GM19455 (cell line): Measurements from ENCODE around the gene IL1RAP.

Source experiments
- ATAC-seq: cut with Tn5 transposase; IDR thresholded peaks from one replicate; pipeline ENCODE4 v1.9.1; 2021; ENCODE audit not compliant: unreplicated experiment

IL1RAP gene

GRCh38 chr3:190607021-190607420, 93.1 kb downstream of the IL1RAP start:
- ATAC-seq: no peak

DNA sequence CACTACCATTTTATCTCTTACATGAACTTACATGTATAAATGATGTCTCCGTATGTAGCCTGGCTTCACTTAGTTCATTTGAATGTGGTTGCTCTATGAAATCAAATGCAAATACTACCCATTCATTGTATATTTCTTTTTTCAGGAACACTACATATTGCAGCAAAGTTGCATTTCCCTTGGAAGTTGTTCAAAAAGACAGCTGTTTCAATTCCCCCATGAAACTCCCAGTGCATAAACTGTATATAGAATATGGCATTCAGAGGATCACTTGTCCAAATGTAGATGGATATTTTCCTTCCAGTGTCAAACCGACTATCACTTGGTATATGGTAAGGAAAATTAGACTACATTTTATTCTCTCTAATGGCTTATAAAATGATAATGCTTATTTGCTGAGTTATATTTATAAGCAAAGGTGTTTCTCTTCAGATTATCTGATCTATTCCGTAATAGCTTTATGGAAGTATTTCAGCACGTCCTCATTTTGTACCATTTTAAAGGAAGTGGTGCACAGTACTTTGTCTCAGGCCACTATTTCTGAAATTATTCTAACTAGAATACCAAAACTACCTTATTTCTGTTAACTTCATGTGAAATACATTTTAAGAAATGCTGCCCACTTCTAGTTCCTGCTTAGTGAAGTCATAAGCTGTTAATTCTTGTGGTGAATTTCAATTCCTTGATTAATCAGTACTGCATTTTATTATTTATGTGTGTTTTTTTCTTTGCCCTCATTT, 95.1 kb downstream of the IL1RAP start:
- ATAC-seq: no peak

DNA sequence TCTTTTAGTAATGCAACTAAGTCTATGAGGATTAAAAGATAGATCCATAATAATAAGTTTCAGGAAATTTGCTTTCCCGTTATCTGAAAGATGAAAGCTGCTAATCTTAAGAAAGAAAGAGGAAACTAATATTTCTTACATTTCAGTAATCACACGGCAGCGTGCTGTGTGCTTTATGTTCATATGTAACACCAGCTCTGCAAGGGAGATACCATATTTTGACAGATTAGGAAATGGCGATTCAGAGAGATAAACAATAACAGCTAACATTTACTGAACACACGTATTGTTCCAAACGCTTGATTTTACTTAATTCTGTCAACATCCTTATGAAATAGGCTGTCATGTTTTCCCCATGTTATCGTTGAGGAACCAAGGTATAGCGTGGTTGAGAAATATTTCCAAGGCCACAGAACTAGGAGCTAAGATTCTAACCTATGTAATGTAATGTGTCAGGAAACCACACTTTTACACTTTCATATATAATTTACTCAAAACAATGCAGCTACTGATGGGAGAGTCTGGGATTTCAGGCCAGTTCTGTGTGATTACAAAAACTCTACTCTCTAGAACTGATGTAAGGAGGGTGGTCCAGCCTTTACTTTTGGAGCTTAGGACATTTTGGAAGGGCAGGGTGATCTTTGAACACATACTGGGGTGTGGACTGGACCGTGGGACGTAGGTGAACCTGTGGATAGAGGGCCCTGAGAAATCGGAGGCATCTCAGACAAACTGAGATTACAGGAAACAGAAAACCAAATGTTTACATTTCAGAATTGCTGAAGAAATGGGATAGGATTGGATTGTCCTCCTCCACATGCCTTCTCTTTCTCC, 100.6 kb downstream of the IL1RAP start:
- no peak for ATAC-seq

GRCh38 chr3:190615060-190615384, 101.1 kb downstream of the IL1RAP start:
- no peak for ATAC-seq

DNA sequence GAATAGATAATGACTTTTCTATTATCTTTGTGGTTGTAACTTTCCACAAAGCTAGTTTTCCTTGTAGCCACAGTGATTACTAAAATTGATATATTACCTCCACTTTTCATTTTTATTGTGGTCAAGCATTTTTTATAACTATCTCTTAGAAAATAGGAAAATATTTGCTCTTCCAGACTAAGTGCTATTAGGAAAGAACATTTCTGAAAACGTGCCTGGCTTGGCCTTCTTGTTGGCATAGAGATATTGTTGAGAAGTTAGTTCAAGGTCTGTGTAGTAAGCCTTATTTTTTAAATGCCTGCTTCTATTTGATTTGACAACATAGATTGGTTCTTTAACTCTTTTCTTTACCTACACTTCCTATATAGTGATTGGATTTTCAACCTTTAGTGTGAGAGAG, 101.7 kb downstream of the IL1RAP start:
- ATAC-seq: no peak

- no peak for ATAC-seq
These were observed 102.8 kb downstream of the IL1RAP start for GRCh38 chr3:190616637-190617036.

GRCh38 chr3:190617185-190617584, 103.3 kb downstream of the IL1RAP start:
- ATAC-seq: no peak

DNA sequence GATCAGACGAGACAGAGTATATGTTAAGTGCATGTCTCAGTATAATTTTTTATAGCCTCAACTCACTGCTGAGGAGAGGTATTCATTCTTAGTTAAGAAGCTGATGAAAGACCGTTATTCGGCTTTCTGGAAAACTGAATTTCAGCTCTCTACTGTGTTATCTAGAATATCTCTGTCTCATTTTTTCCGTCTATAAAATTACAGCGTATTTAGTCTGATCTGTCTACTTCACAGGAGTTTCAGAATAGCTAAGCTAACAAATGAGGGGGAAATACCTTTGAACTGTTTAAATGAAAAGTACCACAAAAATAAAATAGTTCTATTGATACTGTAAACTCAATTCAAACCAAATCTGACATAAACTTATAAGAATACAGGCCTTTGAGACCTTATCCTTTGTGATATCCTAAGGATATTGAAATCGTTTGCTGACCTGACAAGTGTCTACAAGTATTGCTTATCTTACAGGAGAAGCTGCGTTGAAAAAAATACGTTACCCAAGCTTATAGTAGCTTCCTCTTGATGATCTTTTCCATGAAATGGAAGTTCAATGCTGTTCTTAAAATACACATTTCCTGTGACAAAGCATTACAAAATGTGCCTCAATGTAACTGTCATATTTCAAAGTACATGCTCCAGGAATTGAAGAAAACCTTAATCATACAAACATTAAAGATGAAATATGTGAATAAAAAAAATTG, 104.6 kb downstream of the IL1RAP start:
- no peak for ATAC-seq

GRCh38 chr3:190619353-190619752, 105.5 kb downstream of the IL1RAP start:
- no peak for ATAC-seq

GRCh38 chr3:190619761-190620160, 105.9 kb downstream of the IL1RAP start:
- no peak for ATAC-seq

DNA sequence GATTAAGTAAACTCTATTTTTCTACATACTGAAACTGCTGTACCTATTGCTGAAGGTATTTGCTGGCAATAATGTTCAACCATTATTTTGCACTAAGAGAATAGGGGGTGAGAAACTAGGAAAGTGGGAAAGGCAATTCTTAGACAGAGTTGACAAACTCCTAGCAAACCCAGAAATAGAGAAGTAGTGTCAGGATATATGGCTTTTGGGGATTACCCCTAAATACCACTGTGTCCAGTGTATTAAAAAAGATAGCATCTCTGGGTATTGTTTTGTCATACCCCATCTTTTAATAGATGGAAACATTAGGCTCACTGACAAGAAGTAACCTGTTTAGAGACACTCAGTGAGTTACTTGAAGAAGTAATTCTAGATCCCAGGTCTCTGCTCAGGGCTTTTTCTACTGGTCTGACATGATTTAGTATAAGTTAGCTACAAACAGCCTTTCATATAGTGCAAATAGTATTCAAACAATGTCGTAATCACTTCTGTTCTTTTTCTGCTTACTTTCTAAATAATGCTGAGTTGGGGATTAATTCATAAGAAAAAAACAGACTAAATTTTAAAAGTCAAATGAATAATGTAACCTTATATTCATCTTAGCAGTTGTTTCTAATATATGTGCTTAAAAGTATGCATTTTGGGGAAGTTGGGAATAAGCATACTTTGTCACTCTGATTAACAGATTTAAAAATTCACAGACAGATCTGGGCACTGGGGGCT, 107.2 kb downstream of the IL1RAP start:
- ATAC-seq: no peak

GRCh38 chr3:190621927-190622326, 108.0 kb downstream of the IL1RAP start:
- ATAC-seq: no peak

DNA sequence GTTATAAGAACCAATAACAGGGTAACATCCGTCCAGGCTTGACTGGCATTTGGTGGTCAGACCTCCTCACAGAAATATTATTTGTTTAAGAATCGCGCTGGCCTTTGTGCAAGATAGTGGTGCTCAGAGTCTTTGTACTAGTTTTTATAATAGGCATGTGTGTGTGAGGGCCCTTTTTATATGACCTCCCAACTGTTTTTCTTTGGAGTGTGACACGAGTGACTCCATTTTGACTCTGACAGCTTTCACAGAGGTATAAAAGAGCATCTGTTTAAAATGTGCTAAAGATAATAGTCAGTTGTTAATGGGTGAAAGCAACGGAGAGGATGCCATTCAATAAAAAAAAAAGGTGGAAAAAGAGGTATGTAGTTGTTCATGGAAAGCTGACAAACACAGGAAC, 110.4 kb downstream of the IL1RAP start:
- ATAC-seq: no peak

- no peak for ATAC-seq
These were observed 113.2 kb downstream of the IL1RAP start for GRCh38 chr3:190626951-190627620.

GRCh38 chr3:190629088-190629487, 115.2 kb downstream of the IL1RAP start:
- ATAC-seq: no peak

DNA sequence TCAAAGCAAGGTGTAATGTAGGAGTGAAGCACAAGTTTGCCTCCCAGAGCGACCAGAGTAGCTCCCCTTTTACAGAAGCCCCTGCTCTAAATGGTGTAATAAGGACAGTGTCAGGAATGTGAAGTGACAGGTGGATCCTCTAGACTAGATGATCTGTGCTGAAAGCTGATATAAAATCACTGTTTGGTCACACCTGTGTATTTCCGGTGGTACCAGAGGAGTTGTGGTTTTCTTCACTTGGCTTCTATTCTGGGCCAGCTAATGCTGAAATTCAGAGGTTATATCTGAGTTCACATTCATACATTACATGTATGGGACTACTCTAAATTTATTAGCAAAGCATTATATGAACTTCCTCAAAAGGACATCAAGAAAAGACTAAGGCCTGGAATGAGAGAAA, 117.4 kb downstream of the IL1RAP start:
- no peak for ATAC-seq

GRCh38 chr3:190641564-190641963, 127.7 kb downstream of the IL1RAP start:
- no peak for ATAC-seq

- no peak for ATAC-seq
These were observed 128.1 kb downstream of the IL1RAP start for GRCh38 chr3:190642016-190642415.

- no peak for ATAC-seq
These were observed 130.2 kb downstream of the IL1RAP start for GRCh38 chr3:190644035-190644434.

DNA sequence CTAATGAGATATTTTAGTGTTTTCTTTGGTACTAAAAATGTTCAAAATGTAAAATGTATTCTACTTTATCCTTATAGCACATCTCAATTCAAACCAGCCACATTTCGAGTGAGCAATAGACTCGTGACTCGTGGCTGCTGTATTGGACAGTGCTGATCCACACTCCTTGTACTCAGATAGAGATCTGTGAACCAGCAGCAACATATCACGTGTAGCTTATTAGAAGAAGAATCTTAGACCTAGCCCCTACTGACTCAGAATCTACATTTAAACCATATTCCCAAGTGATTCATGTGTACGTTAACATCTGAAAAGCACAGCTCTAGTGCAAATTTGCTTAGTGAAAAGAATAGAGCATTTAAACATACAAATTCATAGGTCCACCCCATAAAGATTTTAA, 130.9 kb downstream of the IL1RAP start:
- ATAC-seq: no peak
